Fibroblast of the aortic adventitia (primary cell): ENCODE results near the gene UPB1. TPM values are rescaled to one million over a fixed set of nuclear protein-coding genes. Genes with fewer than 3 reads are reported as not detected.

Experiments
- DNase-seq: peaks from one replicate; pipeline ENCODE4 v3.0.0-alpha.2; 2010; ENCODE audit warnings: low read depth
- H3K4me3 ChIP-seq: 2 replicates; pipeline ENCODE4 v1.5.1; 2011; ENCODE audit warnings: low read depth, mild to moderate bottlenecking, control low read depth, low read length, moderate library complexity
- CTCF ChIP-seq: IDR thresholded peaks from 2 replicates; pipeline ENCODE4 v1.5.1; 2011; ENCODE audit warnings: mild to moderate bottlenecking, low read length, control low read depth, inconsistent platforms; ENCODE audit not compliant: insufficient read depth
- total RNA-seq: library from RNA; depleted of rRNA; stranded (reverse); fragments of >200 nt; gene quantifications from 2 replicates; pipeline ENCODE4 v1.2.3, GENCODE V29; 2012; ENCODE audit warnings: low replicate concordance

The UPB1 gene
- total RNA-seq, 1 donor = not detected

GRCh38 chr22:24559471-24559870 is 64.3 kb downstream of the UPB1 start:
- no peak for DNase-seq
- TF ChIP-seq CTCF = no peak
- H3K4me3 ChIP-seq = no peak overlapping the region

- H3K4me3 ChIP-seq = no peak overlapping the region
- DNase-seq = no peak
- no peak for TF ChIP-seq CTCF
These were observed 68.1 kb downstream of the UPB1 start for GRCh38 chr22:24563246-24563645.

- no peak overlapping the region for H3K4me3 ChIP-seq
- peak; percentile 34 for DNase-seq
- TF ChIP-seq CTCF = no peak
These were observed 69.4 kb downstream of the UPB1 start for GRCh38 chr22:24564376-24565058.

- no peak overlapping the region for H3K4me3 ChIP-seq
- DNase-seq = no peak
- no peak for TF ChIP-seq CTCF
These were observed 69.9 kb downstream of the UPB1 start for GRCh38 chr22:24565077-24565476.

GRCh38 chr22:24566899-24567511 is 71.9 kb downstream of the UPB1 start:
- TF ChIP-seq CTCF = no peak
- H3K4me3 ChIP-seq = no peak overlapping the region
- no peak for DNase-seq

GRCh38 chr22:24567668-24568067 is 72.5 kb downstream of the UPB1 start:
- H3K4me3 ChIP-seq = no peak overlapping the region
- DNase-seq = no peak
- TF ChIP-seq CTCF = no peak

- no peak for DNase-seq
- no peak for TF ChIP-seq CTCF
- no peak overlapping the region for H3K4me3 ChIP-seq
These were observed 76.1 kb downstream of the UPB1 start for GRCh38 chr22:24571266-24571665.
